HTR-8/SVneo (cell line): ENCODE measurements around the gene EYA2.
"Not testable (repeated sequence)": the region's sequence is repeated elsewhere in the genome, so short reads cannot be mapped to it uniquely, and the experiment has no call there.

Experiments used
- DNase-seq: peaks from one replicate; pipeline ENCODE4 v3.0.0; 2011; ENCODE audit warnings: low spot score, mixed read lengths; ENCODE audit not compliant: insufficient read length
- FAIRE-seq: peaks from 2 replicates; lab custom pipeline; 2011; peaks lifted over from hg19 to GRCh38; lab: Jason Lieb, UNC

The EYA2 gene

DNA sequence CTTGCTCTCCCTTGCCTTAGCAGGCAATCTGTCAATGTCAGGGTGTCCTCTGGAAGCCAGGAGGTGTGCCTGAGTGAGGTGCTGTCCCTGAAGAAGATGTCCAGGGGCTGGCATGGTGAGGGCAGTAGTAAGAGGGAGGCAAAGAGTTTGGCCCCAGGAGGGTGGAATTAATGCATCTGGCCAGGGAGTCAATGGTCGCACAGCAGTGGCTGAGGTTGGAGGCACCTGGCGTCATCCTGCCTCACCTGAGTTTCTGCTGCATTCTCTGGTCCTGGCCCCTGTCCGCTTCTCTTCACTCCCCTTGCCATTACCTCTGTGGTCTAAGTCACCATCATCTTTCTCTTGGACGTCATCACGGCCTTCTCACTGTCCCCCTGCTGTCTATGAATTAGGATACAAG, 255.3 kb downstream of the EYA2 start:
- DNase-seq = no peak
- peak; percentile 65 for FAIRE-seq

DNA sequence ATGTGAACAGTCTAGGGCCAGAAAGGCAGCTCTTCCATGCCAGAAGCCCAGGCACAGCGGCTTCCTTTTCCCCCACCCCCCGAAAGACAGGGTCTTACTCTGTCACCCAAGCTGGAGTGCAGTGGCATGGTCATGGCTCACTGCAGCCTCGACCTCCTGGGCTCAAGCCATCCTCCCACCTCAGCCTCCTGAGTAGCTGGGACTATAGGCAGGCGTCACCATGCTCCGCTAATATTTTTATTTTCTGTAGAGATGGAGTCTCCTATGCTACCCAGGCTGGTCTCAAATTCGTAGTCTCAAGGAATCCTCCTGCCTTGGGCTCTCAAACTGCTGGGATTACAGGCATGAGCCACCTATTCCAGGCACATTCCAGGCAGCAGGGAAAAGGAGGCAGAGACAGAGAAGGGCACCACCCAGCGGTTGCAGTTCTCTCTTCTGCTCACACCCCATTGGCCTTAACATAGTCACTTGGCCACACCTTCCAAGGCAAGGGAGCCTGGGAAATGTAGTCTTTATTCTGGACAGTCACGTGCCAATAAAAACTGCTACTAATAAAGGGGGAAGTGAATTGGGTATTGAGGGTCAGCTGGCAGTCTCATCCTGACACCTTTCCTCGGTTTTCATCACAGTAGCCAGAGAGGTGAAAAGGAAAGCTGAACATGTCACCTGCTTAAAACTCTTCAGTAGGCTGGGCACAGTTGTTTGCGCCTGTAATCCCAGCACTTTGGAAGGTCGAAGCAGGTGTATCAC, 255.9 kb downstream of the EYA2 start:
- peak; percentile 99 for DNase-seq
- peak; percentile 99 for FAIRE-seq

DNA sequence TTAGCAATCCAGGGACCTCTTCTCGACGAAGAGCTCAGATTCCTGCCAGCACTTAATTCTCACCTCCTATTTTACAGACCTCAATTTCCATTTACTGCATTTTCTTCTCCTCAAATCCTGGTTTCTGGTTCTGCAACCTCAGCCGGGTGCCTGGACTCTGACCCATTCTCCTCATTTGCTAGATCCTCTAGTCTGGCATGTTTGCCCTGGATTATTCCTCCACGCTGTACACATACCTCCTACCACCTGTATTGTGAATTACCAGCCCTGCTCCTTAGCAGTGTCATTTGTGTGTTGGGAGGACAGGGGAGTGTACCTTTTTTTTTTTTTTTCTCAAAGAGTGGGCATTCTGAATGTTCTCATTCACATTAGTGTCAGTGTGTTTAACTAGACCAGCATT, 257.4 kb downstream of the EYA2 start:
- FAIRE-seq = no peak
- no peak for DNase-seq

DNA sequence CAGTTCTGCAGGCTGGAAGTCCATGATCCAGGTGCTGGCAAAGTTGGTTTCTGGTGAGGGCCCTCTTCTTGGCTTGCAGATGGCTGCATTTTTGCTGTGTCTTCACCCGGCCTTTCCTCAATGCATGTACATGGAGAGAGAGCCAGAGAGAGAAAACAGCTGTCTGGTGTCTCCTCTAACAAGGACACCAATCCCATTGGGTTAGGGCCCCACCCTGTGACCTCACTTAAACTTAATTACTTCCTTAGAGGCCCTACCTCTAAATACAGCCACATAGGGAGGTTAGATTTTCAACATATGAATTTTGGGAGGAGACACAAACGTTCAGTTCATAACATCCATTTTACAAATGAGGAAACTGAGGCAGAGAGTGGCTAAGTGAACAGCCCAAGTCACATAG, 259.4 kb downstream of the EYA2 start:
- DNase-seq (no peak), FAIRE-seq (no peak)

DNA sequence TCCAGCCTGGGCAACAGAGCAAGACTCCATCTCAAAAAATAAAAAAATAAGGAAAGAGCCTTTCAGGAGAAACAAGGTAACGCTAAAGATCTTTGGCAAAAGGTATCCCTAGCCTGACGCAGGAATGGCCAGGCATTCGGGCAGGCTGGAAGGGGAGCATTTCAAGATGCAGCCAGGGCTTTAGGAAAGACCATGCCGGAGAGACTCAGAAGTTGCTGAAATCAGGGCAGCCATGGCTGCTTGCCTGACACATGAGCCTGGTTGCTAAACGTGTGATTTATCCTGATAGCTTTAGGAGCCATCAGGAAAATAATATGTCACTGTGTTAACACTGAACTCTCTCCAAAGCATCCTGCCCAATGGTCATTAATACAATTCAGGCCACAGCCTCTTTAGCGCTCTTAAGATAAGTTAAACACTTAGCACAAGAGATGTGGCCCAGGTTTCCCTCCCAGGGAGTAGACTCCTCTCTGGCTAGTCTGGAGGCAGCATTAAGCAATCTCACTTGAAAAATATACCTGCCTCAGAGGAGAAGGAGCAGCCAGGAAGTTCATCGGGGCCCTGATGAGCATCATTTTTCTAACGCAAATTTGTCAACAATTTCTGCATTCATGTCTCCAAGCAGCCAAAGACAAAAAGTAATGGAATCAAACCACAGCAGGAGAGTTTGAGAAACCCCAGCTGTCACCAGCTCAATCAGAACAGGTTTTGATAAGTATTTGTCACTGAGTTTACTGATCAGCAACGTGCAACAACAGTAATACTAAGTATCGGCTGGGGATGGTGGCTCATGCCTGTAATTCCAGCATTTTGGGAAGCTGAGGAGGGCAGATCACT, 261.9 kb downstream of the EYA2 start:
- no peak for DNase-seq
- no peak for FAIRE-seq

DNA sequence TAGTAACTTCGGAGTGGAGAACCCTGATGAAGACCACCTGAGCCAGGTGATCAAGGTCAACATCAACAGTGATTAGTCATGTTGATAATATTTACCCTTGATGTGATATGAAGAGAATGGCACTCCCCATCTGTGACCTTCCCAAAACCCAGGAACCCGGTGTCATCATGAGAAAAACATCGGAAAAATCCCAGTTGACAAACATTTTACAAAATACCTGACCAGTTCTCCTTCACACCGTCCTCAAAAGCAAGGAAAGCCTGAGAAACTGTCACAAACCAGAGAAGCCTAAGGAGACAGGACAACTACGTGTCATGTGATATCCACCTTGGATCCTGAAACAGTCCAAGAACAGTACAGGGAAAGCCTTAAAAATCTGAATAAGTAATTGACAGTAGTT, 264.5 kb downstream of the EYA2 start:
- no peak for DNase-seq
- peak; percentile 44 for FAIRE-seq

DNA sequence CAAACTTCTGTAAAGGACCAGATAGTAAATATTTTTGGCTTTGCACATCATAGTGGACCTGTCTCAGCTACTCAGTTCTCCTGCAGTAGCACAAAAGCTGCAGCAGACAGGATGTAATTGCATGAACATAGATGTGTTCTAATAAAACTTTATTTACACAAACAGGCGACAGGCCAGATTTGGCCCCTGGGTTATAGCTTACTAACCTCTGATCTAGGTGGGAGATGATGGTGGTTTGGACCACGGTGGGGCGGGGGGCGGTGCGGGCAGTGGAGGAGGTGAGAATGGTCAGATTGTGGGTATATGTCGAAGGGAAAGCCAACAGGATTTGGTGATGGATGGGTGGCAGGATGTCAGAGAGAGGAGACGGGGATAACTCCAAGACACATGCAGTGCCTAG, 265.6 kb downstream of the EYA2 start:
- no peak for DNase-seq
- no peak for FAIRE-seq

DNA sequence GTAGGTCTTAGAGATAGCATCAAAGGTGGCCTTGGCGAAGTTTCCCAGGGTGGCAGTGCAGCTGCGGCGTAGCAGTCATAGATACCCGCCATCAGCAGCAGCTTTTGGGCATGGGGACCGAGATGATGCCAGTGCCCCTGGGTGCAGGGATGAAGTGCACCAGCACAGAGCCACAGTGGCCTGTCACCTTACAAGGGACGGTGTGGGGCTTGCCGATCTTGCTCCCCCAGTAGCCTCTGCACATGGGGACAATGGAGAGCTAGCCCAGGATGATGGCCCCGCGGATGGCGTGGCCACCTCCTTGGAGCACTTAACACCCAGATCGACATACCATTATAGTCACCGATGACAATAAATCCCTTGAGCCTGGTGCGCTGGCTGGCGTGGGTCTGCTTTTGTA, 266.3 kb downstream of the EYA2 start:
- FAIRE-seq = peak; percentile 31
- no peak for DNase-seq

DNA sequence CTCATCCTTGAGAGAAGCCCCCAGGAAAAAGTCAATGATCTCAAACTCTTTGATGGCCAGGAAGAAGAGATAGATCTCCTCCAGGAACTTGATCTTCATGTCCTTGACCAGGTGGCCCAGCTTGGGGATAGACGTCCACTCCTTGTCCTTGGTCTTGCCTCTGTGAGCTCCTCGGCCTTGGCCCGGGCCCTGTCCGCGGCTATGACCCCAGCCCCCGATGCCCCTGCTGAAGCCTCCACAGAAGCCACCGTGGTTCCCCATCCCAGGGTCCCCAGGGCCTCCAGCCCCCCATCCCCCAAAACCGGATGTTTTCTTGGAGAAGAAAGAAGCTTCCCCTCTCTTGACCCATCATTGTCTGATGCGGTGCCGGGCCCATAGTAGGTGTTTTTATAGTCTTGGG, 266.8 kb downstream of the EYA2 start:
- FAIRE-seq = peak; percentile 44
- DNase-seq = no peak

DNA sequence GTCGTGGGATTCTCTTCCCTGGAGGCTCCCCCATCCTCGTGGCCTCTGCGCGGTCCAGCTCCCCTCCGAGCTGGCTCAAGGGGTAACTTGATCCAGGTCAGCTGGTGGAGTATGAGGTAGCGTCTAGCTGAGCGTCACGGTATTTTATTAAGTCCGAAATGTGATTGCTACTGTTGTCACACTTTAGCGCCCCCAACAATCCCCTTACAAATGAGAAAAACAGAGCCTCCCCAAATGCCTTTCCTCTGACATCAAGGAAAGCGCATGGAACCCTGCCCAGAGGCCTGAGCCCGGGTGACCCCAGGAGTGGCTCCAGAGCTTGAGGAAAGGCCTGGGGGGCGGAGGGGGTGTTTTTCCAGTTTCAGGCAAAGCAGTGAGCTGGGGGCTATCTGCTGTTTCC, 269.5 kb downstream of the EYA2 start:
- FAIRE-seq (no peak), DNase-seq (no peak)

DNA sequence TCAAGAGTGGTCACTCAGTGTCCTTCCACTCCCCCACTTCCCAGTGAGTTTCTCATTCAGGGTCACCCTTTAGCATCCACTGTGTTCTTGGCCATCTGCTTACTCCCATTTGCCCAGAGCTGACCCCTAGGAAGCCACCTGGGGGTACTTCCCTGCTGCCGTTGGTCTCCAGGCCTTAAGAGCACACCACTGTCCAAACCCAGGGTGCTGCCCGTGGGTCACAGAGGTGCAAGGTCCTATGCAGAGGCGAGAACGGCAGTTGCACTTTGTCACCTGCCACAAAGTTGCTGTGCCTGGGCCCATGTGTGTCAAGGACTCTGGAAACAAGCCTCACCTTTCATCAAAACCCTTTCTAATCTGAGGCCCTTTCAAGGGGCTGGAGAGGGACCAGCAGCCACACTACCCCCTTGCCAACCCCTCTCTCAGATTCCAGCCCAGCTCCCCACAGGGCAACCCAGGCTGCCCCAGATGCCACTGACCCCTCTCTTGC, 270.8 kb downstream of the EYA2 start:
- DNase-seq = no peak
- FAIRE-seq = peak; percentile 46

DNA sequence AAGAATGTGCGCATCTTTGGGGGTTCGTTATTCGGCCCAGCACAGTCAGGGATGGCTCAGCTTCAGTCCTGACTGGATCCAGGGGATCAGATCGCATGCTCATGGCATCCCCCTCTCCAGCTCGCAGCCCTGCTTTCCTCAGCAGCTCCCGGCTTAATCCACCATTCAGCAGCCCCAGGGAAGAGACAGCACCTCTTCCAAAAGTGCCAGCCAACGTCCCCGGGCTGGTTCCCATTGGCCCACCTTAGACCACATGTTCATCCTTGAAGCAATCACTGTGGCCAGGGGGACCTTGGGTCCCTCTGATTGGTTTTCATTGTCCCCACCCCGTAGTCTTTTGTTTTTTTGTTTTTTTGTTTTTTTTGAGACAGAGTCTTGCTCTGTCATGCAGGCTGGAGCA, 273.2 kb downstream of the EYA2 start:
- peak; percentile 76 for FAIRE-seq

DNA sequence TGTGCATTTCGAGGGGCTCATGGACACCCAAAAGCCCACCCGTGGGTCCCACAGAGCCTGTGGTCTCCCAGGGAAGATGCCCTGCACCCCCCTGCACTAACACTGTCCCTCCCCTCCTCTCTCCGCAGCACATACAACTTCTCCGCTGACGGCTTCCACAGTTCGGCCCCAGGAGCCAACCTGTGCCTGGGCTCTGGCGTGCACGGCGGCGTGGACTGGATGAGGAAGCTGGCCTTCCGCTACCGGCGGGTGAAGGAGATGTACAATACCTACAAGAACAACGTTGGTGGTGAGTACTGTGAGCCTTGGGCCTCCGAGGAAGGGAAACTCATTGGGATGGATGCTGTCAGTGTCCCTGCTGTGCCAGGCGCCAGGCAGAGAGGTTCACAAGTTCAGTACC, 277.9 kb downstream of the EYA2 start:
- peak; percentile 72 for FAIRE-seq

More for the DNA sequence above, 273.2 kb downstream of the EYA2 start:
- no peak for DNase-seq

DNA sequence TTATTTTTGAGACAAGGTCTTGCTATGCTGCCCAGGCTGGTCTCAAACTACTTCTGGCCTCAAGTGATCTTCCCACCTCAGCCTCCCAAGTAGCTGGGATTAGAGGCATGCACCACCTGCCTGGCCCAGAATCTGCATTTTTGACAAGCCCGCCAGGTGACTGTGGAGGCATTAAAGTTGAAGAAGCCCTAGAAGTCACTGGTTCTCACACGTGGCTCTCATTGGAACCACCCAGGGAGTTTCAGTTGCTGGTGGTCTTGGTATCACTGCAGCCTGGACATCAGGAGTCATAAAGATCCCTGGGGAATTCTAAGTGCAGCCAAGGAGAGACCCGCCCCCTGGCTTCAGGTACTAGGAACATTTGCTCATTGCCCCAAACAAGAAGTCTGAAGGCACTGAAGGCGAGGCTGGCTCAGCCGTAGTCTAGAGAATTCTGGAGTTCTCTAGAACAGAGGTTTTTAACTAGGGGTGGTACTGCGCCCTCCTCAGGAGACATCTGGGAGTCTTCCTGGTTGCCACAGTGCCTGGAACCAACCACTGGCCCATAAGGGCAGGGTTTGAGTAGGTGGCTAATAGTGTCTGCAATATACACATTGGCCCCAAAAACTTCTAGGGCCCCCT, 279.1 kb downstream of the EYA2 start:
- FAIRE-seq (no peak), DNase-seq (no peak)

More for the DNA sequence above, 277.9 kb downstream of the EYA2 start:
- no peak for DNase-seq

DNA sequence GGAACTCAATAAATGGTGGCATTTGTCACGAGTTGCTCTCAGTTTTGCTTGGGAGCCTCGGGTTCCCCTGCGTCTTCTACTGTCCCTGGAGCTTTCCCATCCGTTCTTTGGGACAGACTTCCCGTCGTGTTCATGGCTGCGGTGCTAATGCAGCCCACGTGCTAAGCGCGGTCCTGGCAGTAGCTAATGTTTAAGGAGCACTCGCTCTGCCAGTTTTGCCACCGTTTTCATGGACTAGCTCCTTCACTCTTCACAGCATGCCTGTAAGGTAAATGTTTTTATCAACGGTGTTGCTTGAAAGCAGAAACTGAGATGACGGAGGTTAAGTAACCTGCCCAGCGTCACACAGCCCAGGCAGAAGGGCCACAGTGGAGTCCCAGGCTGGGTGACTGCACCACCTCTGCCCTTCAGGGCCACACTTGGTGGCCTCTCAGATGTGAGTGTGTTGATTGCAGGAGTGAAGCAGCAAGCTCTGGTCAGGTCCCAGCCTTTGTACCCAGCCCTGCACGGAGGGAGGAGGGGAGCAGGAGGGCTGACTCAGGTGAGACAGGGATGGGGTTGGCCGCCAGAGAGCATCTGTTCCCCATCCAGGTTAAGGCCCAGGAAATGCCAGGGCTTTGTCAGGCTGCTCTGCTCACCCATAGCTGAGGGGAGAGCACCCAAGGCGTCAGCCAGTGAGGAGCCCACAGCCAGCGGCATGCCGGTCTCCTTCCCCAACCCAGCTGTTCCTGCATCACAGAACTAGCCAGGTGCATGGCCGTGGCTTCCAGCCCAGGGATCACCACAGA, 280.0 kb downstream of the EYA2 start:
- FAIRE-seq (peak; percentile 66), DNase-seq (no peak)

DNA sequence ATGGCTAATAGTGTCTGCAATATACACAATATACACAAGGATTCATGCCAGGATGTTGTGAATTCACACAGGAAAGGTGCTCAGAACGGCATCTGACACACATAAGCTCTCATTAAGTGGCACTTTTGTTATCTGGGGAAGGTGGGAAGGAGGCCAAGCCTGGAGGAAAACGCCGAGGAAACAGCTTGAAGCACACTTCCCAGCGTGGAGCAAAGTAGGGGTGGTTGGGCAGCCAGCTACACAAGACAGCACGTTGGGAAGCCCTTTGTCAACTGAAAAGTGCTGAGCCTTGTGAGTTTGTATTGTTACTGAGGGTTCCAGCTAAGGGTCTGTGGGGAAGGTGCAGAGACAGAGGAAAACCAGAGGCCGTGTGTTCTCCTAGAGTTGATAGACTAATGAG, 280.9 kb downstream of the EYA2 start:
- FAIRE-seq = peak; percentile 88

DNA sequence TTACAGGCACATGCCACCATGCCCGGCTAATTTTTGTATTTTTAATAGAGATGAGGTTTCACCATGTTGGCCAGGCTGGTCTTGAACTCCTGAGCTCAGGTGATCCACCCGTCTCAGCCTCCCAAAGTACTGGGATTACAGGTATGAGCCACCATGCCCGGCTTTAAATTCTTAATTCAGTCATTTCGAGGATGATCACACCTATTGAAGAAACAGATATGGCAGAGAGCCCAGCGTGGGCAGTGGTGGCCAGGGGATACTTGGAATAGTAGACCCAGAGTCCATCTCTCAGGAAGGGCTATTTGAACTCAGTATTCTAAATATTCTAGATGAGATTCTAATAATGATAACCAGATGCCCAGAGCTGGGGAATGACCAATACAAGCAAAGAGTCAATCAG, 281.6 kb downstream of the EYA2 start:
- not testable (repeated sequence) for FAIRE-seq, DNase-seq

More for the DNA sequence above, 280.9 kb downstream of the EYA2 start:
- no peak for DNase-seq

DNA sequence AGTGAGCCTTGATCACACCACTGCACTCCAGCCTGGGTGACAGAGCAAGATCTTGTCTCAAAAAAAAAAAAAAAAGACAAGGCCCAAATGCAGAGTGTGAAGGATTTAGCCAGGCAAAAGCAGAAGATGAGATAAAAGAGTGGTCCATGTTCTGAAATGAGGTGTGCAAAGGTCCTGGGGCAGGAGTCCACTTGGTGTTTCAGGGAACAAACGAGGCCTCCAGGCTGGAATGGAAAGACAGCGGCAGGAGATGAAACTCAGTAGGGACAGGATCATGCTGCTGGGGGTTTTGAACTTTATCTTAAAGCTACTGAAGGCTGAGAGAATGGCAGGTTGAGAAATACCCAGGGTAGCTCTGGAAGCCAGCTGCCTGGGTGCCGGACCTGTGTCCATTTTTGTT, 283.6 kb downstream of the EYA2 start:
- DNase-seq (no peak), FAIRE-seq (no peak)

DNA sequence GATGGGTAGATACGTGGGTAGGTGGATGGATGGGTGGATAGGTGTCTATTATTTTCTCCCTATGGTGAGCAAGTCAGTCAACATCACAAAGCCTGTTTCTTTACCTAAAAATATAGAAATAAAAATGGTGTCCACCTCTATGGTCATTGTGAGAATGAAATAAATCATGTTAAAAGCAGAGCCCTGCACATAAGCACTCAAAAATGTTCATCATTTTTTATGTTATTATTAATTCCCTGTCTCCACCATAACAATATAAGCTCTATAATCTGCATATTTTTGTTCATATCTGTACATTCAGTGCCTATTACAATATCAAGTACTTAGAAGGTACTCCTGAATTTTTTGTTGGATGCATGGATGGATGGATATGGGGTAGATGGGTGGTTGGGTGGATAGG, 284.2 kb downstream of the EYA2 start:
- DNase-seq (no peak), FAIRE-seq (no peak)

DNA sequence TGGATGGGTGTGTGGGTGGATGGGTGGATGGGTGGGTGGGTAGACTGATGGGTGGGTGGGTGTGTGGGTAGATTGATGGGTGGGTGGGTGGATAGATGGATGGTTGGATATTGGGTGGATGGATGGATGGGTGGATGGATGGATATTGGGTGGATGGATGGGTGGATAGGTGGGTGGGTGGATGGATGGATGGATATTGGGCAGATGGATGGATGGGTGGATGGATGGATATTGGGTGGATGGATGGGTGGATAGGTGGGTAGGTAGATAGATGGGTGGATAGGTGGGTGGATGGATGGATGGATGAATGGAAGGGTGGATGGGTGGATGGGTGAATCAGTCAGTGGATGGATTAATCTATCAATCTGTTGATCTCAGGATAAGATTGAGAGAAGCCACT, 284.6 kb downstream of the EYA2 start:
- no peak for DNase-seq
- FAIRE-seq = peak; percentile 84
